GM12875 (cell line): ENCODE results near the gene SLC26A3.

Experiments used
- H3K4me3 ChIP-seq: one replicate; pipeline ENCODE4 v1.5.1; 2011; ENCODE audit warnings: low read depth, low read length, control low read depth
- TF ChIP-seq, protein P1 (sequence below): IDR thresholded peaks from 2 replicates; pipeline ENCODE4 v1.5.1; 2011; ENCODE audit warnings: low read depth, mild to moderate bottlenecking, control low read depth, inconsistent platforms, low read length, moderate library complexity, borderline replicate concordance; ENCODE audit not compliant: insufficient read depth

The SLC26A3 gene

DNA sequence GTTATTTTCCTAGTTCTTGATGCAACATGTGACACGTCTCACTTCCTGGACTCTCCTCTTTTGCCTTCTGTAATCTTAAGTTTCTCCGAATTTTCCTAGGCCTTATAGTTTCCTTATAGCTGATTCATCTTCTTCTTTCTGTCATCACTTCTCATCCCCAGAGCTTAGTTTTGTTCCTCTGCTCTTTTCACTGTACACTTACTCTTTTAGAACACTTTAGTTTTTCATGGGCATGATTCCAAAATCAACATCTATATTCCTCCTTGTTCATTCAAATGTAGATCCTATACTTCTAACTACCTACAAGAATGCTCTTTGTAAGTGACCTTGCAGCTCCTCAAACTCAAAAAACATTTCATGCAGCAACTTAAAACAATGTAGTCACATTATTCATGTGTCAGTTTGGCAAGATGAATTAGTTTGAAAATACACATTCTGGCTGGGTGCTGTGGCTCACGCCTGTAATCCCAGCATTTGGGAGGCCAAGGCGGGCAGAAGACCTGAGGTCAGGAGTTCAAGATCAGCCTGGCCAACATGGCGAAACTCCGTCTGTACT is 13.1 kb upstream of the SLC26A3 start:
- H3K4me3 ChIP-seq: no peak overlapping the region
- TF ChIP-seq, protein P1, sequence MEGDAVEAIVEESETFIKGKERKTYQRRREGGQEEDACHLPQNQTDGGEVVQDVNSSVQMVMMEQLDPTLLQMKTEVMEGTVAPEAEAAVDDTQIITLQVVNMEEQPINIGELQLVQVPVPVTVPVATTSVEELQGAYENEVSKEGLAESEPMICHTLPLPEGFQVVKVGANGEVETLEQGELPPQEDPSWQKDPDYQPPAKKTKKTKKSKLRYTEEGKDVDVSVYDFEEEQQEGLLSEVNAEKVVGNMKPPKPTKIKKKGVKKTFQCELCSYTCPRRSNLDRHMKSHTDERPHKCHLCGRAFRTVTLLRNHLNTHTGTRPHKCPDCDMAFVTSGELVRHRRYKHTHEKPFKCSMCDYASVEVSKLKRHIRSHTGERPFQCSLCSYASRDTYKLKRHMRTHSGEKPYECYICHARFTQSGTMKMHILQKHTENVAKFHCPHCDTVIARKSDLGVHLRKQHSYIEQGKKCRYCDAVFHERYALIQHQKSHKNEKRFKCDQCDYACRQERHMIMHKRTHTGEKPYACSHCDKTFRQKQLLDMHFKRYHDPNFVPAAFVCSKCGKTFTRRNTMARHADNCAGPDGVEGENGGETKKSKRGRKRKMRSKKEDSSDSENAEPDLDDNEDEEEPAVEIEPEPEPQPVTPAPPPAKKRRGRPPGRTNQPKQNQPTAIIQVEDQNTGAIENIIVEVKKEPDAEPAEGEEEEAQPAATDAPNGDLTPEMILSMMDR: no peak

DNA sequence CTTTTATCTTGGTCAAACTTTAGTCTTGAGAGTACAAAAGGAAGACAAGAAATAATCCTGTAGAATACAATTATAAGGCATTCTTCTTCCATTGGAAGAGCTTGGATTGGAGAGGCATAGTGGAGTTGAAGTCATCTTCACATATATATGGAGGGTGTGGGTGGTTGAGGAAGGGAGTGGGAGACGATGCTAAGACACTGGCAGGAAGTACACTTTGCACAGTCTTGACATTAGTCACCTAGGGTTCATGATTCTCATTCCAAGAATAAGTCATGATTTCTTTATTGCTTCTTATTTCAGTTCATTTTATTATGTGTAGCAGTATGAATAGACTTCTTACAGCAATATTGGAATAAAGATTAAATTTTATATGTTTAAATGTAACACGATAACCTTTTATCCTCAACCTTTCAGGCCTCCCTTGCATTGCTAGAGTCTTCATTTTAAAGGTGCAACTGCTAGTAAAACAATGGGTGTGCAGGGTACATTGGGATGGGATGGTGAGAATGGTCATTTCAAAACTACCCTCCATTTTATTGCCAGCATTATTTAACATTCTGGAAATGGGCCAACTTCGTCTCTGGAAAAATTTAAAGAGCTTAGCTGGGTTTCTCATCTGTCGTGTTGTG is 12.3 kb upstream of the SLC26A3 start:
- TF ChIP-seq, protein P1: no peak
- no peak overlapping the region for H3K4me3 ChIP-seq

DNA sequence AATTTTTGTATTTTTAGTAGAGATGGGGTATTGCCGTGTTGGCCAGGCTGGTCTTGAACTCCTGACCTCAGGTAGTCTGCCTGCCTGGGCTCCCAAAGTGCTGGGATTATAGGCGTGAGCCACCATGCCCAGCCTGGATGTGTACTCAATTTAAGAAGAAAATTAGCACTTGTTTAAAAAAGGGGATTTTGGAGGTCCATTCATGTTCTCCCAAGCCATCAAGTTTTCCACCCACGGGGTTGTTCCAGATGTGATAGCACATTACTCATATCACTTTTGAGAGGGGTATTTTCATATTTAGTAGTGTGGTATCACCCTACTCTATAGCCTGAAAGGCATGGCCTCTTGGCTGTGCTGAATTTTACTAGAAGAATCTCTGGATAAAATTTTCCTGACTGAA is 10.5 kb upstream of the SLC26A3 start:
- no peak overlapping the region for H3K4me3 ChIP-seq
- TF ChIP-seq, protein P1: no peak

DNA sequence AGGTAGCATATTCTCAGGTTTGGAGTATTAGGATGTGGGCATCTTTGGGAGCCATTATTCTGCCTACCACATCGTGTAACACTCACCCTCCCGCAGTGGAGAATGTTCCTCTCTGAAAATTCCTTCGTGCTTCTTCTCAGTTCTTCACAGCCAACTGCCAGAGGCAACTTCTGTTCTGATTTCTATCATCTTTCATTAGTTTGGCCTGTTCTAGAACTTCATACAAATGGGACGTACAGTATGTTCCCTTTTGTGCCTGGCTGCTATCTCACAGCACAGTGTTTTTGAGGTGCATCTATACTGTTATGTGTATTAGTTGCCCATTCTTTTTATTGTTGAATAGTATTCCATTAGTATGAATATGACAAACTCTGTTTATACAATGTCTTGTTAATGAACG is 8.9 kb upstream of the SLC26A3 start:
- TF ChIP-seq, protein P1: no peak

DNA sequence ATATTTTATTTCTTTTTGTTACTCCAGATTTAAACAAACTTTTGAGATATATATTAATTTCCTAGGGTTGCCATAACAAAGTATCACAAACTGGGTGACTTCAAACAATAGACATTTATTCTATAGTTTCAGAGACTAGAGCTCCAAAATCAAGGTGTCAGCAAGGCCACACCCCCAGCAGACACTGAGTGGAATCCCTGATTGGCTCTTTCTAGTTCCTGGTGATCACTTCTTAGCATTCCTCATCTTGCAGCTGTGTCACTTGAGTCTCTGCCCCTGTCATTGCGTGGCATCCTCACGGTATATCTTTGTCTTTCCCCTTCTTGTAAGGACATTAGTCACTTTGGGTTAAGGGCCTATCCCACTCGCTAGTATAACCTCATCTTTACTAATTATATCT is 7.6 kb upstream of the SLC26A3 start:
- TF ChIP-seq, protein P1: no peak
- H3K4me3 ChIP-seq: no peak overlapping the region

More for the DNA sequence above, 8.9 kb upstream of the SLC26A3 start:
- H3K4me3 ChIP-seq: no peak overlapping the region

DNA sequence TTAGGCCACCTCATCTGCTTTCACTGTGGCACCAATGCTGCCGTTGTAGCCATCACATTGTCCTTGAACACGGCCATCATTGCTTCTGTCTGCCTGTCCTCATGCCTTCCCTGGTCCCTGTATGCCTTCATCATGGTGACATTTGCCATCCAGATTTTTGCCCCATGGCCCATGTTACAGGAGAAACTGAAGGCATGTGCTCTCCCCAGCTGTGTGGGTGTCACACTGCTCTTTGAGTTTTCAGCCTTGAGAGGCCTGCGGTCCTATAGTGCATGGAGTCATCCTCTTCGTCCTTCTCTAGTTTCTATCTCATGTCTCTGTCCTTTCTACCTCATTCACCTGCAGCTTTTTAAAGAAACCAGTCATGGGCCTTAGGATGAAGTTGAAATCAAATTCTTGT is 6.2 kb upstream of the SLC26A3 start:
- no peak overlapping the region for H3K4me3 ChIP-seq
- TF ChIP-seq, protein P1: no peak

DNA sequence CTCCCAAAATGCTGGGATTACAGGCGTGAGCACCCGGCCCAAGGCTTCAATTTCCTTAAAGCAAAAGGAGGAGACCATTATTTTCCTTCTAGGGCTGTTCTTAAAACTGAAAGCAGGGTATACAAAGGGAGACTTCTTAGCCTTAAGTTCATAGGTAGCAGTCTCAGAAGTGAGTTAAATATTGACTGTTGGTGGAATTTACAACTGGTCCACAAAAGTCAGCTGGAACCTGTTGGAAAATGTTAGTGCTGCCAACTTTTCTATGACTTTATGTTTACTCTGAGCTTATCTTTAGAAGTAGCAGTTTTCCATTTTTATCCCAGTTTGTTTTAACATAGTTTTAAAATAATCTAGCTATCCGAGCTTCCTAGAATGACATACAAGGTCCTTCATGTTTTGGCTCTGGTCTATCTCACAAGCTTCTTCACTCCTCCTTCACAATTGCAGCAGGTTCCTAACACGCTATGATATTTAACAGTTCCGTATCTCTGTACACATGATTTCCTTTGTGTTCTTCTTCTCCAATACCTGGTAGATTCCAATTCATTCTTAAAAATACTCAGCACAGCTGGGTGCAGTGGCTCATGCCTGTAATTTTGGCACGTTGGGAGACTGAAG is 3.3 kb downstream of the SLC26A3 start:
- H3K4me3 ChIP-seq: no peak overlapping the region

More for the DNA sequence above, 3.3 kb downstream of the SLC26A3 start:
- TF ChIP-seq, protein P1: no peak
